GM12875 (cell line): Measurements from ENCODE around the gene PDYN.
A peak's percentile ranks its signal among the peaks of the same experiment; 100 is the strongest.

Experiments used
- H3K4me3 ChIP-seq: one replicate; pipeline ENCODE4 v1.5.1; 2011; ENCODE audit warnings: low read depth, low read length, control low read depth
- TF ChIP-seq, protein P1 (sequence below): IDR thresholded peaks from 2 replicates; pipeline ENCODE4 v1.5.1; 2011; ENCODE audit warnings: low read depth, mild to moderate bottlenecking, control low read depth, inconsistent platforms, low read length, moderate library complexity, borderline replicate concordance; ENCODE audit not compliant: insufficient read depth

PDYN gene

DNA sequence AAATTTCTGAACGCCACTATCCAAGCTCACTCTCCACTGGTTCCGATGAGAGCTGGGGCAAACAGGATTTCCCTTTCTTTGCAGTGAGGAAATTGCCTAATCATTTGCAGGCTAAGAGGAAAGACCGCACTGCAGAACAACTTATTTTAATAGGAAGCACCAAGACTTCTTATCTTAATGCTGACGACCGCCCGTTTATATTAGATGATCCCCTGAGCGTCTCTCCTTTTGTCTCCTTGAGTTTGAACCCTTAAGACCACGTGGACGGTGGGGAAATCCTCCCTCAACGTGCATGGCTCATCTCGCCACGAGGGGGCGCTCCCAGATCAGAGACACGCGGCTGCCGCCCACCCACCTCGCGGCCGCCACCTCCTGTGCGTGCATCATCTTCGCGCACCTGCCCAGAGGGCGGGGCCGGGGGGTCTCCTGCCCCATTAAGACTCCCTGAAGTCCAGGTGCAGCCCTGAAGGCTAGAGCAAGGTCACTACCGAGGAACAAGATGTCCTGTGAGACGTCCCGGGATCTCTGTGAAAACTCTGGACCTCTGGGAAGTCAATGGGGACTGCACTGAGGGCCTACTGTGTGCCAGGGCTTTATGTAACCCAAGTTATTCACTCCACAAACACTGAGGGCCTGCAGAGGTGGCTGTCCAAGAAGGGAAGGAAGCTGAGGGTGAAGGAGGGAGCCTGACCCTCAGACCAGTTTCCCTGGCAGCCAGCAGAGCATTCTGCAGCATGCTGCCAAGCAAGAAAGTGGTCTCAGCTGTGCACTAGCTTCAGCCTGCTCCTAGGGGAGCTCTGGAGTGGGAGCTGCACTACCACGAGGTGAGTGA, 28.1 kb downstream of the PDYN start:
- TF ChIP-seq, protein P1, sequence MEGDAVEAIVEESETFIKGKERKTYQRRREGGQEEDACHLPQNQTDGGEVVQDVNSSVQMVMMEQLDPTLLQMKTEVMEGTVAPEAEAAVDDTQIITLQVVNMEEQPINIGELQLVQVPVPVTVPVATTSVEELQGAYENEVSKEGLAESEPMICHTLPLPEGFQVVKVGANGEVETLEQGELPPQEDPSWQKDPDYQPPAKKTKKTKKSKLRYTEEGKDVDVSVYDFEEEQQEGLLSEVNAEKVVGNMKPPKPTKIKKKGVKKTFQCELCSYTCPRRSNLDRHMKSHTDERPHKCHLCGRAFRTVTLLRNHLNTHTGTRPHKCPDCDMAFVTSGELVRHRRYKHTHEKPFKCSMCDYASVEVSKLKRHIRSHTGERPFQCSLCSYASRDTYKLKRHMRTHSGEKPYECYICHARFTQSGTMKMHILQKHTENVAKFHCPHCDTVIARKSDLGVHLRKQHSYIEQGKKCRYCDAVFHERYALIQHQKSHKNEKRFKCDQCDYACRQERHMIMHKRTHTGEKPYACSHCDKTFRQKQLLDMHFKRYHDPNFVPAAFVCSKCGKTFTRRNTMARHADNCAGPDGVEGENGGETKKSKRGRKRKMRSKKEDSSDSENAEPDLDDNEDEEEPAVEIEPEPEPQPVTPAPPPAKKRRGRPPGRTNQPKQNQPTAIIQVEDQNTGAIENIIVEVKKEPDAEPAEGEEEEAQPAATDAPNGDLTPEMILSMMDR, result peak; percentile 91
- H3K4me3 ChIP-seq, result no peak overlapping the region

DNA sequence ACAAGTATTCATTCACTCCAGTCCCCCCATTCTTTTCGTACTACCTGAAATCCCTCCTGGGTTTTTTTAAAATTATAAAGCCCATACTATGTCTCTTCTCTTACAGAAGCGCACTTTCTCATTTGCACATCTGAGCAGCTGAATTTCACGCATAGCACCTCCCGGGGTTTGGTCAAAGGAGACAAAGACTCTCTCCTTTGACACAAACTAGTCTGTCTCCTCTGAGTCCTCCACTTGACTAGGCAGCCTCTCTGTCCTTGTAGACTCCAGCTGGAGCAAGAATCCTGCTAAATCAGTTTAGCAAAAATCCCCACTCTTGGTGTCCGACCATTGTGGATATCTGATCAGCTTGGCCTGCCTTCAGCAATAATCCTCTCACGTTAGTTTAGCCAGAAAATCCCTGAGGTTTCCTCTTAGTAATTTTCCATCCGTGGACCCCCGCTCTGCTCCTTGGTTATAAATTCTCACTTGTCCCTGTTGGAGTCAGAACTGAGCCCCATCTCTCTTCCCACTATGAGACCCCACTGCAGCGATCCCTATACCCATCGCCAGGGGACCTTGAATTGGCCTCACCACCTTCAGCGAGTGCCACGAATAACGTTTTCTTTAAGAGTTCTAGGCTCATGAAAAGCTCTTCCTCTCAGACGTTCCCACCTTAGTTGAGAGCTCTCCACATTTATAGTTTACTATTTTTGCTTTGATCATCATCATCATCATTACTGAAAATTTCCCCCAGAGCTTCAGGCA, 29.0 kb downstream of the PDYN start:
- no peak overlapping the region for H3K4me3 ChIP-seq
- TF ChIP-seq, protein P1, result 0 out of 2 replicates have a peak, but pooled peaks have one; percentile 14

DNA sequence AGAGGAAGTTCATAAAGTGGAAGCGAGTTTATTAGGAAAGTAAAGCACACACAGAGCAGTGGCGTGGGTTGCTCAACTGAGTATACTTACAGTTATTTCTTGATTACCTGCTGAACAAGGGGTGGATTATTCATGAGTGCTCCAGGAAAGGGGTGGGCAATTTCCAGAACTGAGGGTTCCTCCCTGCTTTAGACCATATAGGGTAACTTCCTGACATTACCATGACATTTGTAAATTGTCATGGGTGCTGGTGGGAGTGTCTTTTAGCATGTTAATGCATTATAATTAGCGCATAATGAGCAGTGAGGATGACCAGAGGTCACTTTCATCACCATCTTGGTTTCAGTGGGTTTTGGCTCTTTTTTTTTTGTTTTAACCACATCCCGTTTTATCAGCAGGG, 29.8 kb downstream of the PDYN start:
- TF ChIP-seq, protein P1, result no peak

DNA sequence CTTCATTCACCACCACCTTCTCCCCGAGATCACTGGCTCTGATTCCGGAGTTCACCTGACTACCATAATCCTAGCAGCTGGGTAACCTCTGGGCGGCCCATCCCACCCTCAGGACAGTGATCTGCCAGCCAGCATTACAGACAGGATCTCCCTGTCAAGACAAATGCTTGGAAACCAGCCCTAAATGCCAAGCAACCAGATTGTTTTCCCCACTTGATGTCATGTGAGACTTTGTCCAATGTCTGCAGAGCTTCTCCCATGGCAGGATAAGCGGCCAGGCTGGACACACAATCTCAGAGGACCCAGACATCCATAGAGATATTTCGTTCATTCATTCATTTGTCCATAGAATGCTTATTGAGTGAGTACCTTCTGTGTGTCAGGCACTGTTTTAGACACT, 32.5 kb downstream of the PDYN start:
- TF ChIP-seq, protein P1, result no peak
- H3K4me3 ChIP-seq, result no peak overlapping the region

More for the DNA sequence above, 29.8 kb downstream of the PDYN start:
- no peak overlapping the region for H3K4me3 ChIP-seq

DNA sequence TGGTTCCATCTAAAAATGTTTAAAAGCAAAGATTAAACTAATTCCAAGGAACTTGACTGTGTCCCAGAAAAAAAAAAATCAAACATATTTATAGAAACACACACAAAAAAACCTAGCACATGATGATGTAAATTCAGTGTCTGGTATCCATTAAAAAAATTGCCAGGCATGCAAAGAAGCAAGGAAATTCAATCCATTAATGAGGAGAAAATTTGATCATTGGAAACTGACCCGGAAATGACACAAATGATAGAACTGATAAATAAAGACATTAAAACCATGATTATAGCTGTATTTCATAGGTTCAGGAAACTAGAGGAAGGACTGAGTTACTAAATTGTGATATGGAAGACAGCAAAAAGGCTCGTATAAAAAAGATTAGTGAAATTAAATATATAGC, 34.7 kb downstream of the PDYN start:
- TF ChIP-seq, protein P1, result no peak
- H3K4me3 ChIP-seq, result no peak overlapping the region

DNA sequence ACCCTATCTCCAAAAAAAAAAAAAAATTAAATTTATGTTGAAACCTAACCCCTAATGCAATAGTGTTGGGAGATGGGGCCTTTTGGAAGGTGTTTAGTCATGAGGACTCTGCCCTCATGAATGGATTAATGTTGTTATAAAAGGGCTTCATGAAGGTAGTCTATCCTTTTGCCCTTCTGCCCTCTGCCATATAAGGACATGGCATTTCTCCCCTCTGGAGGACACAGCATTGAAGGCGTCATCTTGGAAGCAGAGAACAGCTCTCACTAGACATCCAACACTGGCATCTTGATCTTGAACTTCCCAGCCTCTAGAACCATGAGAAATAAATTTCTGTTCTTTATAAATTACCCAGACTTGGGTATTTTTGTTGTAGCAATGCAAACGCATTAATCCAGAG, 35.4 kb downstream of the PDYN start:
- TF ChIP-seq, protein P1, result no peak
- H3K4me3 ChIP-seq, result no peak overlapping the region

DNA sequence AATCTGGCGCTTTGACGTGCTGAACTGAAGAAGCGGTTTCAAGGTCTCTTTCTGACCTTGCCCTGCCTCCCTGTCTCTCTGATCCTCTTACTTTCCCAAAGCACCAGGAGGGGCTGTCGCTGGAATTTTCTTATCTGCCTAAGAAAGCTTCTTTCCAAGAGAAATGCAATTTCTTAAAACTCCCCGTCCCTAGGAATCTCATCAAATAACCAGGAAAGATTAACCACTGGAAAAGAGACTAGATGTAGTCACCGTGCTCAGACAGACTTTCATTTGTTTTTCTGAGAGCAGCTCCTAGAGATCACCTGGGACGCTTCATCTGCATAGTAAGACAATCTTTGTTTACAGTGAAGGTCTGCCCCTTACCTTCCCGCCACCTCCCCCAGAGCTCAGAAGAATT, 38.6 kb downstream of the PDYN start:
- H3K4me3 ChIP-seq, result no peak overlapping the region
- TF ChIP-seq, protein P1, result no peak
